ENCODE results near the gene OPN1SW. TPM values are rescaled to one million over a fixed set of nuclear protein-coding genes. Genes with fewer than 3 reads are reported as not detected.

Gene OPN1SW
- total and polyA plus RNA-seq, 3 experiments from 2014 or later, result not detected

- DNase-seq, result no peak
- Histone ChIP-seq H3K9me3 (ENCODE audit: low read length) (no peaks in the 10 kb centered on the region), H3K27ac (ENCODE audit: low read depth, low read length) (no peak overlapping the region), H3K27me3 (ENCODE audit: insufficient read depth, low read length, poor library complexity, severe bottlenecking) (peaks cover 5% of the 10 kb centered on the region), H3K4me1 (ENCODE audit: insufficient read depth, low read length) (no peaks in the 10 kb centered on the region), H3K36me3 (ENCODE audit: insufficient read depth, low read length) (no peaks in the 10 kb centered on the region), H3K4me3 (ENCODE audit: low read length) (no peak overlapping the region)
- CTCF ChIA-PET, result interaction anchor here (1.1 kb wide), 1 partner anchor 11 kb away, joined by 5 read pairs; no protein-coding TSS in a partner anchor
- Mint-ChIP-seq H3K27me3 (peaks cover 7 to 41% of the 10 kb centered on the region in 2 donors), H3K27ac (peak overlapping the region in 1 of 8 donors; percentile 32), H3K9me3 (no peaks in the 10 kb centered on the region), H3K36me3 (no peaks in the 10 kb centered on the region), H3K4me3 (no peak overlapping the region), H3K4me1 (no peaks in the 10 kb centered on the region)
- POLR2A ChIA-PET, result no interaction called here
These were observed 49.4 kb downstream of the OPN1SW start for GRCh38 chr7:128726059-128726736.

GRCh38 chr7:128725531-128725930, 50.1 kb downstream of the OPN1SW start:
- no peaks in the 10 kb centered on the region for H3K4me1 ChIP-seq (ENCODE audit: insufficient read depth, low read length)
- ChIA-PET CTCF (interaction anchor here (1.0 to 1.1 kb wide), 2 partner anchors 12 to 32 kb away, joined by 3 to 5 read pairs; no protein-coding TSS in a partner anchor), POLR2A (no interaction called here)
- no peak for DNase-seq
- Mint-ChIP-seq H3K27ac (peak overlapping the region in 2 of 8 donors; percentile 32 to 54), H3K27me3 (peaks cover 7 to 37% of the 10 kb centered on the region in 2 donors), H3K9me3 (no peaks in the 10 kb centered on the region), H3K4me3 (no peak overlapping the region), H3K4me1 (no peaks in the 10 kb centered on the region), H3K36me3 (no peaks in the 10 kb centered on the region)
- no peaks in the 10 kb centered on the region for H3K9me3 ChIP-seq (ENCODE audit: low read length)
- no peak overlapping the region for H3K4me3 ChIP-seq (ENCODE audit: low read length)
- peaks cover 5% of the 10 kb centered on the region for H3K27me3 ChIP-seq (ENCODE audit: insufficient read depth, low read length, poor library complexity, severe bottlenecking)
- no peak overlapping the region for H3K27ac ChIP-seq (ENCODE audit: low read depth, low read length)
- no peaks in the 10 kb centered on the region for H3K36me3 ChIP-seq (ENCODE audit: insufficient read depth, low read length)

GRCh38 chr7:128724743-128725142, 50.9 kb downstream of the OPN1SW start:
- Histone ChIP-seq H3K27ac (ENCODE audit: low read depth, low read length) (no peak overlapping the region), H3K9me3 (ENCODE audit: low read length) (no peaks in the 10 kb centered on the region), H3K4me3 (ENCODE audit: low read length) (no peak overlapping the region), H3K4me1 (ENCODE audit: insufficient read depth, low read length) (no peaks in the 10 kb centered on the region), H3K27me3 (ENCODE audit: insufficient read depth, low read length, poor library complexity, severe bottlenecking) (peaks cover 5% of the 10 kb centered on the region), H3K36me3 (ENCODE audit: insufficient read depth, low read length) (no peaks in the 10 kb centered on the region)
- peaks cover 7 to 34% of the 10 kb centered on the region in 2 donors for H3K27me3 Mint-ChIP-seq
- H3K27ac Mint-ChIP-seq, result no peak overlapping the region
- CTCF ChIA-PET, result interaction anchor here (1.0 kb wide), 1 partner anchor 32 kb away, joined by 3 read pairs; no protein-coding TSS in a partner anchor
- H3K9me3 Mint-ChIP-seq, result no peaks in the 10 kb centered on the region
- H3K4me1 Mint-ChIP-seq, result no peaks in the 10 kb centered on the region
- no peaks in the 10 kb centered on the region for H3K36me3 Mint-ChIP-seq
- no peak overlapping the region for H3K4me3 Mint-ChIP-seq
- POLR2A ChIA-PET, result no interaction called here
- no peak for DNase-seq

Other genes with a start within 250 kb of the OPN1SW start
- gene GARIN1A, start 103.5 kb downstream of the OPN1SW start, total RNA-seq, result under 1 TPM; 0.22 to 0.61 TPM
- gene GARIN1A, start 103.5 kb downstream of the OPN1SW start, polyA plus RNA-seq, result 0.37 TPM
- gene CALU, start 36.4 kb downstream of the OPN1SW start, total RNA-seq, result 10 to 100 TPM; 51.4 to 52.0 TPM
- gene CALU, start 36.4 kb downstream of the OPN1SW start, polyA plus RNA-seq, result 28.8 TPM
- 1 to 10 TPM; 8.7 to 9.0 TPM for gene CCDC136, start 16.2 kb upstream of the OPN1SW start, total RNA-seq
- gene CCDC136, start 16.2 kb upstream of the OPN1SW start, polyA plus RNA-seq, result 2.6 TPM
- gene FLNC, start 54.6 kb upstream of the OPN1SW start, total RNA-seq, result not detected
- not detected for gene FLNC, start 54.6 kb upstream of the OPN1SW start, polyA plus RNA-seq
- gene ATP6V1F, start 87.1 kb upstream of the OPN1SW start, total RNA-seq, result 100 to 1,000 TPM; 145 to 147 TPM
- gene ATP6V1F, start 87.1 kb upstream of the OPN1SW start, polyA plus RNA-seq, result 295 TPM
- gene KCP, start 134.9 kb upstream of the OPN1SW start, total RNA-seq, result 1 to 10 TPM in 1 of 2 experiments, under 1 TPM in 1; 0.84 to 1.1 TPM
- gene KCP, start 134.9 kb upstream of the OPN1SW start, polyA plus RNA-seq, result not detected
- gene IRF5, start 162.1 kb upstream of the OPN1SW start, total RNA-seq, result 1 to 10 TPM; 7.1 to 7.8 TPM
- 15.2 TPM for gene IRF5, start 162.1 kb upstream of the OPN1SW start, polyA plus RNA-seq

All from CD8-positive, alpha-beta memory T cell (primary cell).